HG03354 (cell line): ENCODE results near the gene HLCS.

Experiments
- ATAC-seq: cut with Tn5 transposase; IDR thresholded peaks from one replicate; pipeline ENCODE4 v1.9.1; 2021; ENCODE audit warnings: mild to moderate bottlenecking; ENCODE audit not compliant: unreplicated experiment, poor library complexity, severe bottlenecking

HLCS gene

DNA sequence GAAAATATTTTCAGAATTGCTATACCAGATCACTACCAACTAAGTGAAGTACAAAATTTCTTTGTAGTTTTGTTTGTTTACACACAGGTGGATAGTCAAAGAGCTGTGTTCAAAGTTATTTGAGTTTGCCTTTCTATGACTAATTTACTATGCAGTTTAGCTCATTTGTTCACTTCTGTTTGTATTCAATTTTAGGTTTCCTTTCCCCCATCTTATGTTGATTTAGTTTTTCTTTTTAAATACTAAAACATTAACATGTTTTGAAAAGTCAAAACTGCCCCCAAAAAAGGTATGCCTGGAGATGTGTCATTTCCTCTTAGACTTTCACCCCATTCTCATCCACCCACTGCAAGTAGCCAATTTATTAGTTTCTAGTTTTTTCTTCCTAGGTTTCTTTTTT, 21.4 kb upstream of the HLCS start:
- no peak for ATAC-seq

DNA sequence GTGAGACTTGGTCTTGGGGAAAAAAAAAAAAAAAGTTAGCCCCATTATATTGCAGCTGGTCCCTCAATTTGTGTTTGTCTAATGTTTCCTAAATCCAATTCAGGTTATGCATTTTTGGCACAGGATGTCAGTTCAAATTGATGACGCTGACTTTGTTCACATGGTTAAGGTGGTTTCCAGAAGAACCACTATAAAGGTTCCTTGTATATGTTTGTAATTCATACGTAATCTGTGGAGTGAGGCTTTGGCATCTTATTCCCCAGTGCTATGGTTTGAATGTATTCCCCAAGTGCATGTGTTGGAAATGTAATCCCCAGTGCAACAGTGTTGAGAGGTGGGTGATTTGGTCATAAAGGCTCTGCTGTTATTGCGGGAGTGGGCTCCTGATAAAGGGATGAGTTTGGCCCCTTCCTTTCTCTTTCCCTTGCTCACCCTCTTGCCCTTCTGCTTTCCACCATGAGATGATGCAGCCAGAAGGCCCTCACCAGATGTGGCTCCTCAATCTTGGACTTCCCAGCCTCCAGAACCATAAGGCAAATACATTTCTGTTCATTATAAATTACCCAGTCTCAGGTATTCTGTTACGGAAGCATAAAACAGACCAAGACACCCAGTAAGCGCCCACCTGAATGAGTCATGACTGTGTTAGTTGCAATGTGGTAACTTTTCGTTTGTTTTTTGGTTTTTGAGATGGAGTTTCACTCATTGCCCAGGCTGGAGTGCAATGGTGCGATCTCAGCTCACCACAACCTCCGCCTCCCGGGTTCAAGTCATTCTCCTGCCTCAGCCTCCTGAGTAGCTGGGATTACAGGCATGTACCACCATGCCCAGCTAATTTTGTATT, 19.5 kb upstream of the HLCS start:
- no peak for ATAC-seq

DNA sequence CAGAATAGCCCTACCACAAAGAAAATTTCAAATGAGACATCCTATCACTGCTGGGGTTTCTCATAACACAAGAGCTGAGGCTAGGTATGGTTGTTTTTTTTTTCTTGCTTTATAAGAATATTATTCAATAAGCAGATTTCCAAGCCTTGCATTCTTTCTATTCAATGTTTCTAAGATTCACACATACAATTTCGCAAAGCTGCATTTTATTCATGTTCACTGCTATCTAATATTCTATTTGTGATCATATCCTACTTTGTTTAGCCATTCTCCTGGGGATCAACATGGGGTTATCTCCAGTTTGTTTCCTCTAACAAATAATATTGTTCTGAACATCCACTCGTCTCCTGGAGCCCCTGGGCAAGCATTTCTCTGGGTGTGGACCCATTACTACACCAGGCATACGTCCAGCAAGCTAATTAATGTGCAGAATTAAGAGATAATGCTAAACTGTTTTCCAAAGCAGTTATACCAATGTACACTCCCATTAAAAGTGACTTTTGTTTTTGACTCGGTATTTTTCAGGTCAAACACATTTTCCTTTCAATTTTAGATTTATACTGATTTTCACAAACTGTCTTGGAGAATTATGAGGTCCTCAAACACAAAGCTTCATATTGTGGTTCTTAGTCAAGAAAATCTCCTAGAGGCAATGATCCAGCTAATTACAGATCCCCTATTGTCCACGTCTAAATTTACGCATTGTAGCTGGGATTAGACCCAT, 15.7 kb upstream of the HLCS start:
- ATAC-seq = no peak

- no peak for ATAC-seq
Observed at GRCh38 chr21:36981049-36981391, 14.6 kb upstream of the HLCS start.

DNA sequence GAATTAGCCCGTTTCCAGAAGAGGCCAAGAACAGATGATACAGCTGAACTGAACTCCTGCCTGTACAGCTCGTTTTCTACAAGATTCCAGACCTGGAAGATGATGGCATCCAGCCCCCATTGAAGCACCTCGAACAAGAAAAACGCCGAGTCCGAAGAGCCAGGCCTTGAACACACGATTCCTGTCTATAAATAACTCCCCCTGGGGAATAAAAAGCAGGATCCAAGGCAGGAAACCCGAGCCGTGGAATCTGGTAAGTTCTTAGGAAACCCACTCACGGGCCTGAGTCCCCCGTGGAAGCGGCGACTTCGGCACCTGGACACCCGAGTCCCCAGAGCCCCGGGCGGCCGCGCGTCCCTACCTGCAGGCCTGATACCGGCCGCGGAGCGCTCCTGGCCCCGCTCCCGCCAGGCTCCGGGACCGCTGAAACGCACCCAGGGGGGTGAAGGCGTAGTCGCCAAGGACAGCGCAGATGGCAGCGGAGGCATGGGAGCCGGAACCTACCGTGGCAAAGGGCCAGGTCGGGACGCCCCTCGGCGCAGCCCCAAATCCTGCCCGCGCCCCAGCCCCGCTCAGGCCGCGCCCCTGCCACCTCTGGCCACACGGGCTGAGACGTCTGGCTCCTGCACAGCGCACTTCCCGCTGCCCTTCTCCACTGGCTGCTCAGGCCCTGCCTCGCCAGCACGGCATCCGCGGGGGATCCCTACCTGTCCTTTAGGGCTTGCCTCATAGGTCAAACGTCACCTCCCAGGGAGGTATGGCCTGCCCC, 14.0 kb upstream of the HLCS start:
- ATAC-seq = no peak

GRCh38 chr21:36976882-36977651, 10.6 kb upstream of the HLCS start:
- peak; percentile 83 for ATAC-seq

GRCh38 chr21:36976228-36976861, 9.9 kb upstream of the HLCS start:
- ATAC-seq = no peak

DNA sequence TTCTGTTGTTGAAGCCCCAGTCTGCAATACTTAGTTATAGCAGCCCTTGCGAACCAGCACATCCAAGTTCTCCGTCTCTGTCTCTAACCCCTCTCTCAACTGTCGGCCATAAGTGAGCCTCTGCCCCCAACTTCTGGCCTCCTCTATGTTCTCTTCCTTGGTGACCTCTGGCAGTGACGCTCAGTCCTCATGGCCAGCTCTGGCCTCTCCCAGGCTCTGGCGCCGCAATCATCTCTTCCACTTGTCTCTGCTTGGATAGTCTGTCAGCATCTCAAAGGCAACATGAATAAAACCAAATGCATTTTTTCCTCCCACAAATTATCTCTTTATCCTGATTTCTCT, 8.4 kb upstream of the HLCS start:
- no peak for ATAC-seq

GRCh38 chr21:36973986-36974850, 7.7 kb upstream of the HLCS start:
- no peak for ATAC-seq

- no peak for ATAC-seq
Observed at GRCh38 chr21:36968976-36969375, 2.5 kb upstream of the HLCS start.

DNA sequence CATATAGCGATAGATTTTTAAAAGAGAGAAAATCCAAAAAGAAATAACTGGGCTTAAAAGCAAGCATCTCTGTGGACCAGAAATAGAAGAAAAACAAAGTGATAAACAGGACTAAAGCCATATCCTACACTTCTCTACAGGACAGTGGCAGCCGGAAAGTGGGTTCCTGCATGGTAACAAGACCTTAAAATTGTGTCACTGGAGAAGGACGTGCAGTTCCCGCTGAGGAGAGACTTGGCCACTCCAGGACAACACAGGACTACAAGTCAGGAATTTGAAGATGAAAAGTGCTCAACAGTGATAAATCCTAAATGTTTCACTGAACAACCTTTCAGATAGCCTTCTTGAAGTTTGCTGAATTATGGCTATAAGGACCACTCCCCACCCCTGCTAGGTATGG, 1.9 kb upstream of the HLCS start:
- ATAC-seq = no peak

DNA sequence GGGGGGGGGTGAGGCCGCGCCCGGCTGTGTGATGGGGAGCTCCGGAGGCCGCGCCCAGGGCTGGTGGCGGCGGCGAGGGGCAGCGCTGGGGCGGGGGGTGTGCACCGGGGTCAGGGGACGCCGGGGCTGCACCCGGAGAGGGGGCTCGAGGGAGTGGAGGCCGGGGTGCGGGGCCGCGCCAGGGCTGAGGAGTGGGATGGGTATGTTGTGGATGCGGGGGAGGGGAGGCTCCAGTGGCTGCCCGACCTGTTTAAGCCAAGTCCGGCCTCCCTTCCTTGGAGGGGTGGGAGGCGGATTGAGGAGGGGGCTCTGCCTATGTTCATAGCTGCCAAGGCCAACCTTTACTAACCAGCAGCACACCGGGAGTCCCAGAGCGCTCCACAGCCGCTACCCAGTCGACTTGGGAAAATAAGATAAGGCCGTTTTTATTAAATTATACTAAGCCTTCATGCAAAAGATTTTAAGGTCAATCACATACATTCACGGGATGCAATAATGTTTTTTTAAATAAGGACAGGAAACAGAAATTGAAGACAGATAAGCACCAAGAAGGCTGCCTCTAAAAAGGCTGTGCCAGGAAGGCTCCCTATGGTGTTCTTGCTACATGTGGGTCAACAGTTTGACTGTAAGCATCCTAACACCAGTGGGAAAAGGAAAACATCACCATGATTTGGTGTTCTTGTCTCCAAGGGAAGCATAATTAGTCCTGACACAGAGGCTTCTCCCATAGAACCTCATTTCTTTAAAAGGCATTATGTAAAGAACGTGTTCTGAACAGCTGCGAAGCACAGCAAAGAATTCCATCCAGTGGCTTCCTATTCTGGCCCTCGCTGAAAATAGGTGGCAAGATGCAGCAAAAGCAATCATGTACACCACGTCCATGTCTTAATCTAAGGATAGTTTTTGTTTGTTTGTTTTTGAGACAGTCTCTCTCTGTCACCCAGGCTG, 626 bp upstream of the HLCS start:
- peak; percentile 37 for ATAC-seq

DNA sequence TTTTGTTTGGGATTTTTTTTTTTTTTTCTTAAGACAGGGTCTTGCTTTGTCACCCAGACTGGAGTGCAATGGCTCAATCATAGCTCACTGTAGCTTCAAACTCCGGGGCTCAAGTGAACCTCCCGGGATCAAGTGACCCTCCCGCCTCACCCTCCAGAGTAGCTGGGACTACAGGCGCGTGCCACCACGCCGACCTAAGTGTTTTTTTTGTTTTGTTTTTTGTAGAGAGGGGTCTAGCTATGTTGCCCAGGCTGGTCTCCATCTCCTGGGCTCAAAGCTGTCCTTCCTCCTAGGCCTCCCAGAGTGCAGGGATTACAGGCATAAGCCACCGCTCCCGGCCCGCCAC, 776 bp downstream of the HLCS start:
- no peak for ATAC-seq

DNA sequence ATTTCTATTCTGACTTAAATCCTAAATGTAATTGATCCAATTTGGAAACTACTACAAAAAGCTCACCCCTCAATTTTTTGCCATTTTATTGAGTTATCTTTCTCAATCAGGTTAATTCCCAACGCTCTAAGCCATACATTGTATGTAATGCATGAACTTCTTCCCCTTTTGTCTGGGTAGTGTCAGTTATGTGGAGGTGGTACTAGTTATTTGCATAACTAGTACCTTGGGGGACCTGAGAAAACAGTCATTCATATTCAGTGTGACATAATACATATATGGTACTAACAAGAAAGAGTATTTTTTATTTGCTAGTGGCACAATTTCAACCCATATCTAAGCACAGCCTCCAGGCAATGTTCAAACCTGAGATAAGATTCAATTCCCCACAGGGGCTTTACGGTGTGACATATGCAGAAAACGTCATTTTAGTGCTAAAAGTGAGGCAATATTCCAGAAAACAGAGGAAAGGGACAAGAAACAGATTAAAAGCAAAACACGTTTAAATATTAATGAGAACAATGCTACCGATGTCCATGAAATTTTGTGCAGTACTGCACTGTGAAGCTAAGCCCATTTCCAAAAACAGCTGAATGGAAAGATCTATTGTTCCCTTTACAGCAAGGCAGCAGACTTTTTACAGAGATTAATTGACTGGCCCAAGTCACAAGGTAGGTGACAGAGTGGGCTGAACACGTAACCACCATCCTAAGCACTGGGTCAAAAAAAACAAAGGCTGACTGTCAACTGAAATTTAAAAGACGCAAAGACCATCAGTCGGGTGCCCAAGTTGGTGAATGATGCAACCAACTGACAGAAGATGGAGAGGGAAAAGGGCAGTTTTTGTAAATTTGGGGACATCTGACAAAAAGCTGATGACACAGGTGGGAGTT, 1.4 kb downstream of the HLCS start:
- no peak for ATAC-seq

DNA sequence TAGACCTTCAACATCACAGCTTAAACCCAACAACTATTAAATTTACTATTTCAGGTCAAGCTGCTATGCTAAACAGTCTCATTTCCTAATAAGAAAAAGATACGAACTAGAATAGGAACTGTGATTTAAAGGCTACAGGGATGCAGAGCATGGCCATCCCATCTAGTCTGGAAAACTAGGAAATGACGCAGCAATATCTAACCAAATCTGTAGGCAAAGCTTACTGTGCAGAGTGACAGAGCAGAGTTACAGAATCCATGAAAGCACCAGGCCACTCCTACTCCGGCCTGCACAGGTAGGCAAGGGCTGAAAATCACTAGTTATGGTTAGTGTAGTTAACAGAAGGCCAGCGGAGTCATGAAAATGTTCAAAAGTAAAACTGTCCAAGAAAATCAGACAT, 2.1 kb downstream of the HLCS start:
- no peak for ATAC-seq

DNA sequence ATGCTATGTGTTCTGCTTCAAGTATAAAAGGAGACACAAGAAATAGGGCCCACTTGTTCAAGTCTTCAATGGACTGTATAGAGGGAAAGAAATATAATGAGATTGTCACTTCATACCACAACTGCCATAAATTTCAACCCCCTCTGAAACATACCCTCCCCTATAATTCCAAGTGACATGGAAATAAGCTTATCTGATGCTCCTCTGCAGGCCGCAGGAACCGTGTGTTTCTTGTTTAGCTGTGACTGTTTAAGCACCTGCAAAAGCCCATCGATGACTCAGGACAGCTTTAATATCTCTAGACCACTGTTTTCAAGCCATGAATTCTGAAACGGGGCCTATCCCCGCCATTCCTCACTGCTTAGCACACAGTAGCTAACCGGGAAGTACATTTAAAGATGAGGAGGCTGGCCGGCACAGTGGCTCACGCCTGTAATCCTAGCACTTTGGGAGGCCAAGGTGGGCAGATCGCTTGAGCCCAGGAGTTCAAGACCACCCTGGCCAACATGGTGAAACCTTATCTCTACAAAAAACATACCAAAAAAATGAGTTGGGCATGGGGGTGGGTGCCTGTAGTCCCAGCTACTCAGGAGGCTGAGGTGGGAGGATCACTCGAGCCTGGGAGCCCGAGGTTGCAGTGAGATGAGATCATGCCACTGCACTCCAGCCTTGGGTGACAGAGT, 4.2 kb downstream of the HLCS start:
- ATAC-seq = no peak
